PC-3 (cell line): ENCODE data around the gene EIF4B.

ENCODE experiments used
- CTCF ChIP-seq: fragments of 300-600 bp; sonication (generic); conservative IDR thresholded peaks from 2 replicates; pipeline ENCODE4 v1.5.1; 2017; ENCODE audit warnings: antibody characterized with exemption, low read depth, mild to moderate bottlenecking, low read length
- EZH2 ChIP-seq: fragments of 300-600 bp; sonication (generic); IDR thresholded peaks from one replicate; pipeline ENCODE4 v1.6.1; 2017; ENCODE audit warnings: antibody characterized with exemption, mild to moderate bottlenecking, low read length; ENCODE audit not compliant: unreplicated experiment

GRCh38 chr12:53069621-53070410 lies 63.6 kb downstream of the EIF4B start:
- no peak for TF ChIP-seq EZH2
- TF ChIP-seq CTCF = no peak
